Endothelial cell of umbilical vein (primary cell): ENCODE results near the gene SLC12A9.

Experiments used
- CTCF ChIP-seq, 2 donors: IDR thresholded peaks; 1 replicate in 1 of 2; 2 replicates in 1 of 2; pipeline ENCODE4 v1.5.1; 2011; ENCODE audit warnings: low read length in 2 of 2, mild to moderate bottlenecking in 2 of 2, moderate library complexity in 2 of 2, control low read depth in 1 of 2, inconsistent platforms in 1 of 2, low read depth in 1 of 2; ENCODE audit not compliant: insufficient read depth in 1 of 2; ENCODE audit errors: extremely low read depth in 1 of 2
- POLR2A ChIP-seq: IDR thresholded peaks from 2 replicates; pipeline ENCODE4 v1.6.1; 2012; ENCODE audit warnings: low read depth, mild to moderate bottlenecking, control low read depth, low read length

- TF ChIP-seq POLR2A (no peak), CTCF (IDR thresholded peaks at IDR 0.05; ENCODE audit: extremely low read depth in 1 of 2, insufficient read depth in 1 of 2, low read depth in 1 of 2, low read length in 2 of 2) (no peak)
These were observed 25.5 kb downstream of the SLC12A9 start for GRCh38 chr7:100878013-100878412.
